ENCODE measurements around the gene TIMMDC1.
"Not testable (repeated sequence)": the region's sequence is repeated elsewhere in the genome, so short reads cannot be mapped to it uniquely, and the experiment has no call there.

The TIMMDC1 gene

GRCh38 chr3:119548341-119548740, 50.0 kb downstream of the TIMMDC1 start:
- no peak for DNase-seq (ENCODE audit: low spot score)
- in situ Hi-C loops (cut with MboI; ENCODE audit: low sequenced_read_pairs, unreplicated experiment) = no loop called here
- no peak for TF ChIP-seq CTCF (IDR thresholded peaks at IDR 0.05; ENCODE audit: borderline replicate concordance, control extremely low read depth, extremely low read depth, insufficient read depth, missing control alignments)

- peak; percentile 26 for DNase-seq (ENCODE audit: low spot score)
- in situ Hi-C loops (cut with MboI; ENCODE audit: low sequenced_read_pairs, unreplicated experiment) = no loop called here
- no peak for TF ChIP-seq CTCF (IDR thresholded peaks at IDR 0.05; ENCODE audit: borderline replicate concordance, control extremely low read depth, extremely low read depth, insufficient read depth, missing control alignments)
These were observed 52.0 kb downstream of the TIMMDC1 start for GRCh38 chr3:119550192-119550910.

- in situ Hi-C loops (cut with MboI; ENCODE audit: low sequenced_read_pairs, unreplicated experiment) = no loop called here
- no peak for TF ChIP-seq CTCF (IDR thresholded peaks at IDR 0.05; ENCODE audit: borderline replicate concordance, control extremely low read depth, extremely low read depth, insufficient read depth, missing control alignments)
- no peak for DNase-seq (ENCODE audit: low spot score)
These were observed 53.3 kb downstream of the TIMMDC1 start for GRCh38 chr3:119551598-119551997.

- in situ Hi-C loops (cut with MboI; ENCODE audit: low sequenced_read_pairs, unreplicated experiment); DNase-seq (ENCODE audit: low spot score): not testable (repeated sequence)
These were observed 54.6 kb downstream of the TIMMDC1 start for GRCh38 chr3:119552928-119553327.

- in situ Hi-C loops (cut with MboI; ENCODE audit: low sequenced_read_pairs, unreplicated experiment) = no loop called here
- DNase-seq (ENCODE audit: low spot score) = no peak
- TF ChIP-seq CTCF (IDR thresholded peaks at IDR 0.05; ENCODE audit: borderline replicate concordance, control extremely low read depth, extremely low read depth, insufficient read depth, missing control alignments) = no peak
These were observed 55.6 kb downstream of the TIMMDC1 start for GRCh38 chr3:119553823-119554415.

GRCh38 chr3:119555309-119555735, 57.0 kb downstream of the TIMMDC1 start:
- no peak for TF ChIP-seq CTCF (IDR thresholded peaks at IDR 0.05; ENCODE audit: borderline replicate concordance, control extremely low read depth, extremely low read depth, insufficient read depth, missing control alignments)
- no peak for DNase-seq (ENCODE audit: low spot score)
- in situ Hi-C loops (cut with MboI; ENCODE audit: low sequenced_read_pairs, unreplicated experiment) = no loop called here

- no peak for DNase-seq (ENCODE audit: low spot score)
- no peak for TF ChIP-seq CTCF (IDR thresholded peaks at IDR 0.05; ENCODE audit: borderline replicate concordance, control extremely low read depth, extremely low read depth, insufficient read depth, missing control alignments)
- in situ Hi-C loops (cut with MboI; ENCODE audit: low sequenced_read_pairs, unreplicated experiment) = no loop called here
These were observed 57.6 kb downstream of the TIMMDC1 start for GRCh38 chr3:119555929-119556328.
